ENCODE results near the gene LDLRAD3.

LDLRAD3 gene

GRCh38 chr11:36213393-36213840 is 269.6 kb downstream of the LDLRAD3 start:
- TF ChIP-seq, protein P1, sequence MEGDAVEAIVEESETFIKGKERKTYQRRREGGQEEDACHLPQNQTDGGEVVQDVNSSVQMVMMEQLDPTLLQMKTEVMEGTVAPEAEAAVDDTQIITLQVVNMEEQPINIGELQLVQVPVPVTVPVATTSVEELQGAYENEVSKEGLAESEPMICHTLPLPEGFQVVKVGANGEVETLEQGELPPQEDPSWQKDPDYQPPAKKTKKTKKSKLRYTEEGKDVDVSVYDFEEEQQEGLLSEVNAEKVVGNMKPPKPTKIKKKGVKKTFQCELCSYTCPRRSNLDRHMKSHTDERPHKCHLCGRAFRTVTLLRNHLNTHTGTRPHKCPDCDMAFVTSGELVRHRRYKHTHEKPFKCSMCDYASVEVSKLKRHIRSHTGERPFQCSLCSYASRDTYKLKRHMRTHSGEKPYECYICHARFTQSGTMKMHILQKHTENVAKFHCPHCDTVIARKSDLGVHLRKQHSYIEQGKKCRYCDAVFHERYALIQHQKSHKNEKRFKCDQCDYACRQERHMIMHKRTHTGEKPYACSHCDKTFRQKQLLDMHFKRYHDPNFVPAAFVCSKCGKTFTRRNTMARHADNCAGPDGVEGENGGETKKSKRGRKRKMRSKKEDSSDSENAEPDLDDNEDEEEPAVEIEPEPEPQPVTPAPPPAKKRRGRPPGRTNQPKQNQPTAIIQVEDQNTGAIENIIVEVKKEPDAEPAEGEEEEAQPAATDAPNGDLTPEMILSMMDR (conservative IDR thresholded peaks at IDR 0.05; ENCODE audit: low read depth, low read length), result no peak
- H3K4me3 ChIP-seq (ENCODE audit: low read depth, low read length), result no peak overlapping the region
- no peak for DNase-seq (ENCODE audit: low read depth)

- no peak for DNase-seq (ENCODE audit: low read depth)
- H3K4me3 ChIP-seq (ENCODE audit: low read depth, low read length), result no peak overlapping the region
- TF ChIP-seq, protein P1 (conservative IDR thresholded peaks at IDR 0.05; ENCODE audit: low read depth, low read length), result no peak
Measured at GRCh38 chr11:36214480-36214879, 270.6 kb downstream of the LDLRAD3 start.

- no peak overlapping the region for H3K4me3 ChIP-seq (ENCODE audit: low read depth, low read length)
- no peak for DNase-seq (ENCODE audit: low read depth)
- TF ChIP-seq, protein P1 (conservative IDR thresholded peaks at IDR 0.05; ENCODE audit: low read depth, low read length), result no peak
Measured at GRCh38 chr11:36214976-36215692, 271.3 kb downstream of the LDLRAD3 start.

GRCh38 chr11:36215693-36216060 is 271.8 kb downstream of the LDLRAD3 start:
- TF ChIP-seq, protein P1 (conservative IDR thresholded peaks at IDR 0.05; ENCODE audit: low read depth, low read length), result no peak
- H3K4me3 ChIP-seq (ENCODE audit: low read depth, low read length), result no peak overlapping the region
- no peak for DNase-seq (ENCODE audit: low read depth)

GRCh38 chr11:36216061-36216615 is 272.3 kb downstream of the LDLRAD3 start:
- no peak for DNase-seq (ENCODE audit: low read depth)
- no peak overlapping the region for H3K4me3 ChIP-seq (ENCODE audit: low read depth, low read length)
- TF ChIP-seq, protein P1 (conservative IDR thresholded peaks at IDR 0.05; ENCODE audit: low read depth, low read length), result no peak

GRCh38 chr11:36218283-36218921 is 274.5 kb downstream of the LDLRAD3 start:
- no peak overlapping the region for H3K4me3 ChIP-seq (ENCODE audit: low read depth, low read length)
- TF ChIP-seq, protein P1 (conservative IDR thresholded peaks at IDR 0.05; ENCODE audit: low read depth, low read length), result no peak
- DNase-seq (ENCODE audit: low read depth), result no peak

All from choroid plexus epithelial cell (primary cell).